ENCODE measurements around the gene MYBBP1A.
"Not testable (repeated sequence)": the region's sequence is repeated elsewhere in the genome, so short reads cannot be mapped to it uniquely, and the experiment has no call there.

MYBBP1A gene

GRCh38 chr17:4588391-4588790 is 33.2 kb upstream of the MYBBP1A start:
- no peak for DNase-seq

DNA sequence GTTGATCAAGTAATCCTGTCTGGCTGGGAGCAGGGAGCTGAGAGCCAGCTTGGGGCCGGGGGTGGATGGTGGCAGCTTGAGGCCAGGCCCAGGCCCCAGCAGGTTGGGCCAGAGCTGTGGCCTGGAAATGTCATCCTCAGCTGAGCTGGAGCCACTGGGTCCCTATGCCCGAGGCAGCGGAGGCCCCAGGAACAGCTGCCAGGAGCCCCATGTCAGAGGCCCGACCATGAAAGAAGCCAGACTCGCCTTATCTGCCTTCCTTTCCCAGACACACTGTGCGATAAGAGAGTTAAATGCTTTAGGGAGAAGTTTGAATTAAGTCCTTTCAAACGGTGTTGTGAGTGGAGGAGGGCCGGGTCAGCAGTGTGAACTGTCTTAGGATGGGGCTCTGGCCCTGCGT is 32.6 kb upstream of the MYBBP1A start:
- DNase-seq = no peak

GRCh38 chr17:4587195-4587594 is 32.0 kb upstream of the MYBBP1A start:
- DNase-seq = no peak

GRCh38 chr17:4586043-4586442 is 30.9 kb upstream of the MYBBP1A start:
- no peak for DNase-seq

DNA sequence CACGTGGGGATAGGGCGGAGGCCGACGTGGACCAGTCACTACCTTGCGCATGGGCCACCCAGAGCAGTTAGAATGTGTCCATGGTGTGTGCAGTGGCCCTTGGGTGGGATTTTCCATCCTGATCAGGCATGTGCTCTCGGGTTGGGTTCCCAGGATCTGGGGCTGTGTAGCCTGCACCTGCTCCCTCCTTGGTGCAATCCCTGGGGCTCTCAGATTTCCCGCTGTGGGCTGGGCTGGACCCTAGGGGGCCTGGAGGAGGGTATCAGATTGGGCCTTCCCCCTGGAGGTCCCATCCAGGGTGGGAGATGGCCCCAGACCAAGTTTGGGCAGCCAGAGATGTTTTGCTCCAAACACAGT is 30.4 kb upstream of the MYBBP1A start:
- DNase-seq = no peak

GRCh38 chr17:4584917-4585637 is 29.9 kb upstream of the MYBBP1A start:
- no peak for DNase-seq

- no peak for DNase-seq
Measured at GRCh38 chr17:4584101-4584916, 29.1 kb upstream of the MYBBP1A start, which contains the start of gene SMTNL2. Gene SMTNL2, plus strand, starts transcription at chr17:4584529. Its CDS starts 77 bp downstream, at chr17:4584606.

- no peak for DNase-seq
Measured at GRCh38 chr17:4583782-4584100, 28.6 kb upstream of the MYBBP1A start.

- no peak for DNase-seq
Measured at GRCh38 chr17:4583206-4583605, 28.0 kb upstream of the MYBBP1A start.

DNA sequence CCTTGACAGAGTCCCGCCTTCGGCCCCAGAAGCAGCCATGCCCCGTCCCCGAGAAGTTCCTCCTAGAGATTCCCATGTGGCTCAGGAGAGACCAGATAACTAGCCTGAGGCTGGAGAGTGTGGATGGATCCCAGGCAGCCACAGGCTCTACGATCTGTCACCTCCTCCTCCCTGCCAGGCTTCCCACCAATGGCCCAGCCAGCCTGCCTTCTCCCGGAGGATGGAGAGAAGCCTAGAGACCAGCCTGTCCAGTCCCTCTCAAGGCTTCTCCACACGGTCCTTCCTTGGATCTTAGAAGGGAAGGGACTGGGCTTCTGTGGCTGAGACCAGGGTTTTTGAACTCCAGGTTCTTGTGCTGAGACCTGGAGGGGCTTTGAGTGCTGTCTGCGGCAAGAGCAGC is 27.5 kb upstream of the MYBBP1A start:
- no peak for DNase-seq

DNA sequence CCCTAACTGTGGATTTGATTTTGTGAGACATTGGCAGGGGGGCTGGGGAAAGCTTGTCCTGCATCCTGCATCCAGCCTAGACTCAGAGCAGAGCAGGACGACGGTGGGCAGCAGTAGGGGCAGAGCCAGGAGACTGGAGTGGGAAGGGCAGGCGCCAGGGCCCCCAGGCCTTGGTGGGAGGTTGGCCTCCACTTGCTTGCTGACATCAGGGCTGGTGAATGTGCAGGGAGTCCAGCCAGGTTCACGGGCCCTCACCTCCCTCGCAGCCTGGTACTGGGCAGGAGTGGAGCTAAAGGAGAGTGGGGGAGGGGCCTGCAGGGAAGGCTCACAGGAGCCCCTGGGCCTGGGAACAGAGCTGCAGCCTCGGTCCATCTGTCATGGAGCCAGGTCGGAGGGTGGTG is 26.9 kb upstream of the MYBBP1A start:
- DNase-seq = no peak

DNA sequence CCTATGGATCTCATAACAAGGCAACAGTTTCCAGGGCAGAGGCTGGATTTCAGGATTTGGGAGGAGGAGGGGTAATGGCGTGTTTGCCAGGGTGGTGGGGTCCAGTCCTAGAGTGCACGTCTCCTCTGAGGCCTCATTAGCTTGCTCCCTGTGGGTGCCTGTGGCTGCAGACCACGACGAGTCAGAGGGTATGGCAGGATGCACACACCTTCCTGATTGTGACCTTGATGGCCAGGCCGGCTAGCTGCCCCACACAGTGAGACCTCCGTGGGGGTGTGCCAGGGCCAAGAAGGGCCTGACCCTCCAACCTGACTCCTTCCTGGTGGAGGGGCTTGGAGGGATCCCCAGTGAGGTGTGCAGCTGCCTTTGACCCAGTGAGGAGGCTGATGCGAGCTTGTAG is 25.1 kb upstream of the MYBBP1A start:
- no peak for DNase-seq

- no peak for DNase-seq
Measured at GRCh38 chr17:4579678-4580077, 24.5 kb upstream of the MYBBP1A start.

GRCh38 chr17:4578349-4578748 is 23.2 kb upstream of the MYBBP1A start:
- DNase-seq = not testable (repeated sequence)

DNA sequence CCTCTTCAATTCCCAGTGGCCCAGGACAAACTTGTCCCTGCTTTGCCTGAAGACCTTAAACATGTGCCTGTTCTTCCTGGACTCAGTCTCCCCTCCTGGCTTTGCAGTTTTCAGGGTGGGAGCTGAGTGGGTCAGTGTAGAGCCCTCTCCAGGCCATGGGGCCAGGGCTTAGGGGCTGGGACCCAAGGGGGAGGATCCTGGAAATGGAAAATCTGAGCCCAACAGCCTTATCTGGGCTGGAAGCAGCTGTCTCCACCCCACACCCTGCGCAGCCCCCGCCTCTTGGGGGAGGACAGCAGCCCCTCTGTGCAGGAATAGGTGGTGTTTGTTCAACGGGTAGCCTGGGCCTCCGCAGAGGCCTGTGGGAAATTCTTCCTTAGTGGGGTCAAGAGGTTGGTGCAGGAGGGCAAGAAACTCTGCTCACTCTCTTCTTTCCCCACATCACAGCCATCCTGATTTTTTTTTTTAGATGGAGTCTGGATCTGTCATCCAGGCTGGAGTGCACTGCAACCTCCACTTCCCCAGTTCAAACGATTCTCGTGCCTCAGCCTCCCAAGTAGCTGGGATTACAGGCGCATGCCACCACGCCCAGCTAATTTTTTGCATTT is 22.3 kb upstream of the MYBBP1A start:
- no peak for DNase-seq

GRCh38 chr17:4576729-4577322 is 21.6 kb upstream of the MYBBP1A start:
- DNase-seq = no peak

DNA sequence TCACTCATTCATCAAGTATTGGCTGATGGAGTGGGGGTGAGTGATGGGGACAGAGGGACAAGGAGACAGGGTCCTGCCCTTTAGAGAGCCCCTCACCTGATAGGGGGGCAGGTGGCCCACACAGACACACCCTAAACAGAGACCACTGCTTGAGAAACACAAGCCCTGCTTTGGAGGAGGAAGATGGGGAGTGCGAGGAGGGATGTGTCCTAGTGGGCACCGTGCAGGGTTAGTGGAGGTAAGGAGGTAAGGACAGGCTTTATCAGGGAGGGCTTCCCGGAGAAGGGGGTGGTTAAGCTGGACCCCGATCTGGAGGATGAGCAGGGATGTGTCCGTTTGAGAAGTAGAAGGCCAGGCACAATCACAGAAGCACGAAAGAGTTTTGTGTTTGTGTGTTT is 21.0 kb upstream of the MYBBP1A start:
- DNase-seq = no peak

GRCh38 chr17:4574448-4575045 is 19.4 kb upstream of the MYBBP1A start:
- no peak for DNase-seq

- DNase-seq = no peak
Measured at GRCh38 chr17:4573669-4574068, 18.5 kb upstream of the MYBBP1A start.

- no peak for DNase-seq
Measured at GRCh38 chr17:4573115-4573514, 17.9 kb upstream of the MYBBP1A start.

- no peak for DNase-seq
Measured at GRCh38 chr17:4572131-4572530, 16.9 kb upstream of the MYBBP1A start.

DNA sequence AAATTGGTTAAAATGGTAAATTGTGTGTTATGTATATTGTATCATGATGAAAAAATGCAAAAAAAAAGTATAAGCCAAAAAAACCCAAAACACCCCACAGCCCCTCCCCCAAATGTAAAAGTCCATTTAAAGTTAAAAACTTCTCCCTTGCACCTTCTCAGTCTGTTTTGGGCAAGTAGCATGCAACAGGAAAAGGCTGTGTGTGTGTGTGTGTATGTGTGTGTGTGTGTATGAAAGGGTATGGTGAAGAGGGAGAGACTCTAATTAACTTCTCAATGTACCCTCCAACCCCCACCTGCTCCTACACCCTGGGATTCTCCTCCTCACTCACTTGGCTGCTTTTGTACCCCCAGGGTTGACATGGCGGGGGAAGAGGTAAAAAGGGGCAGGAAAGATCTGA is 14.4 kb upstream of the MYBBP1A start:
- no peak for DNase-seq

DNA sequence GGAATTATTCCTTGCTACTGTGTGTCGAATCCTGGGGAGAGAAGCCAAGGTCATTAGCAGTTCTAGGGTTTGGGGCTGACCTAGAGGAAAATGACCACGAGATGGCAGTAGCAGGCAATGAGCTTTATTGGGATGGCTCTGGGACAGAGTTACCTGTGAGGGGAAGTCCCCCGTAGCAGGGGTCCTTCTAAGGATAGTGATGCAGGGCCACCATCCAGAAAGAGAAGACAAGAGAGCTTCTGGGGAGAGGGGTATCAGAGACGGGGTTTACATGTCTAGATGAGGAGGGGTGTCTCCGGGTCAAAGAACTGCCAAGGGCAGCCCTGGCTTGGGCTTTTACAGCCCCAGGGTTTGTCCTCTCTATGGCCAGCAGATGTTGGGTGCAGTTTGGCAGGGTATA is 11.6 kb upstream of the MYBBP1A start:
- DNase-seq = peak; percentile 38

Measured in fibroblast of skin of right quadriceps (primary cell).